ENCODE measurements around the gene SPRY2.

Gene SPRY2

DNA sequence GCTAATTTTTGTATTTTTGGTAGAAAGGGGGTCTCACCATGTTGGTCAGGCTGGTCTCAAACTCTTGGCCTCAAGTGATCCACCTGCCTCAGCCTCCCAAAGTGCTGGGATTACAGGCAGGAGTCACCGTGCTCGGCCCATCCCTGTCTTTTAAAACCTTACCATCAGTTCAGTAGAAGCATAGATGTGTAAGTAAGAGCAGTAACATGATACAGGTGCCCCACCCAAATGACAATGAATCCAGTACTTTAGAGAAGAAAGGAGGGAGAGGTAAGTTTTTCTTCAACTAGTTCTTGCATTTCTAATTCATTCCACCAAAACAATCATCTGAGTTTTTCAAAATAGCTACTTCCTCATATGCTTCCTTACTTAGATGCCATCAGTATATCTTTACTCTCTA, 21.9 kb downstream of the SPRY2 start:
- Histone ChIP-seq H3K4me2 (ENCODE audit: low read depth, low read length, poor library complexity, severe bottlenecking) (no peak overlapping the region), H3K9ac (ENCODE audit: low read depth, low read length, poor library complexity, severe bottlenecking) (no peak overlapping the region), H3K4me1 (ENCODE audit: insufficient read depth, low read length, poor library complexity, severe bottlenecking) (no peaks in the 10 kb centered on the region), H4K20me1 (ENCODE audit: insufficient read depth, low read length, poor library complexity, severe bottlenecking) (no peaks in the 10 kb centered on the region), H3K9me3 (ENCODE audit: insufficient read depth, low read depth, low read length) (no peaks in the 10 kb centered on the region), H3K27me3 (ENCODE audit: insufficient read depth, low read length, poor library complexity, severe bottlenecking) (no peaks in the 10 kb centered on the region), H2AFZ (ENCODE audit: low read length) (no peak overlapping the region), H3K9me2 (replicated peaks; ENCODE audit: low read depth, low read length) (no peaks in the 10 kb centered on the region), H3K36me3 (ENCODE audit: insufficient read depth, low read length) (no peaks in the 10 kb centered on the region), H3K4me3 (ENCODE audit: low read length, poor library complexity, severe bottlenecking) (no peak overlapping the region), H3F3A (ENCODE audit: low read depth) (no peaks in the 10 kb centered on the region), H3K79me2 (ENCODE audit: insufficient read depth, low read length) (no peaks in the 10 kb centered on the region)
- no peak for TF ChIP-seq EZH2phosphoT487 (IDR thresholded peaks at IDR 0.05; ENCODE audit: borderline replicate concordance)
- no peak for TF ChIP-seq CTCF (conservative IDR thresholded peaks at IDR 0.05; ENCODE audit: low read length)

- Histone ChIP-seq H3K36me3 (ENCODE audit: insufficient read depth, low read length) (no peaks in the 10 kb centered on the region), H3F3A (ENCODE audit: low read depth) (no peaks in the 10 kb centered on the region), H3K79me2 (ENCODE audit: insufficient read depth, low read length) (no peaks in the 10 kb centered on the region), H2AFZ (ENCODE audit: low read length) (no peak overlapping the region), H3K9ac (ENCODE audit: low read depth, low read length, poor library complexity, severe bottlenecking) (no peak overlapping the region), H4K20me1 (ENCODE audit: insufficient read depth, low read length, poor library complexity, severe bottlenecking) (no peaks in the 10 kb centered on the region), H3K4me3 (ENCODE audit: low read length, poor library complexity, severe bottlenecking) (no peak overlapping the region), H3K9me3 (ENCODE audit: insufficient read depth, low read depth, low read length) (no peaks in the 10 kb centered on the region), H3K27me3 (ENCODE audit: insufficient read depth, low read length, poor library complexity, severe bottlenecking) (no peaks in the 10 kb centered on the region), H3K4me1 (ENCODE audit: insufficient read depth, low read length, poor library complexity, severe bottlenecking) (no peaks in the 10 kb centered on the region), H3K9me2 (replicated peaks; ENCODE audit: low read depth, low read length) (no peaks in the 10 kb centered on the region), H3K4me2 (ENCODE audit: low read depth, low read length, poor library complexity, severe bottlenecking) (no peak overlapping the region)
- TF ChIP-seq EZH2phosphoT487 (IDR thresholded peaks at IDR 0.05; ENCODE audit: borderline replicate concordance) (no peak), CTCF (conservative IDR thresholded peaks at IDR 0.05; ENCODE audit: low read length) (no peak)
Measured at GRCh38 chr13:80314711-80315653, 25.9 kb downstream of the SPRY2 start.

DNA sequence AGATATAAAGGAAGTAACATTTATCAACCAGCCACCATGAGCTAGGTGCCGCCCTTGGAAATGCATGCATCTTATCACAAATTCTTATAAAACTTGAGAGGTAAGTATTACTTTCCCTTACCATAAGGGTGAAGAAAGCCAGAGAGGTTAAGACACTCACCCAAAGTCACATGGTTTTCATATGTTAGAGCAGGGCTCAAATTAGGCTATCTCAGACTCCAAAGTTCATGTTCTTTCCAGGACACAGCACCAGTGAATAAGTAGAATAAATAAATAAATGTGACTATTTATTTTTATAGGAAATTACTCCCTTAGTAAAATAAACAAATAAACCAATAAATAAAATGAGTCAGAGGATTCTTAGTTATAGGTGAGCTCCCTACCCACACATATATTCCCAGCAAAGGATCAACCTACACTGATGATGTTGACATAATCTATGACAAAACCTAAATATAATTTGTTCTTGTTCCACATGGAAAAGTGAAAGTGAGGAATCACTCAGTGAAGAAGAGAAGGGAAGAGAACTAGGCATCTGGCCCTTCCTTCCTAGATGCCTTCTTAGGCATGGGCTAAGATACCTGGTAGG, 27.2 kb downstream of the SPRY2 start:
- Histone ChIP-seq H3F3A (ENCODE audit: low read depth) (no peaks in the 10 kb centered on the region), H3K4me3 (ENCODE audit: low read length, poor library complexity, severe bottlenecking) (no peak overlapping the region), H3K4me2 (ENCODE audit: low read depth, low read length, poor library complexity, severe bottlenecking) (no peak overlapping the region), H3K9ac (ENCODE audit: low read depth, low read length, poor library complexity, severe bottlenecking) (no peak overlapping the region), H3K36me3 (ENCODE audit: insufficient read depth, low read length) (no peaks in the 10 kb centered on the region), H3K79me2 (ENCODE audit: insufficient read depth, low read length) (no peaks in the 10 kb centered on the region), H4K20me1 (ENCODE audit: insufficient read depth, low read length, poor library complexity, severe bottlenecking) (no peaks in the 10 kb centered on the region), H3K9me3 (ENCODE audit: insufficient read depth, low read depth, low read length) (no peaks in the 10 kb centered on the region), H3K4me1 (ENCODE audit: insufficient read depth, low read length, poor library complexity, severe bottlenecking) (no peaks in the 10 kb centered on the region), H3K9me2 (replicated peaks; ENCODE audit: low read depth, low read length) (no peaks in the 10 kb centered on the region), H3K27me3 (ENCODE audit: insufficient read depth, low read length, poor library complexity, severe bottlenecking) (no peaks in the 10 kb centered on the region), H2AFZ (ENCODE audit: low read length) (no peak overlapping the region)
- TF ChIP-seq CTCF (conservative IDR thresholded peaks at IDR 0.05; ENCODE audit: low read length): no peak
- TF ChIP-seq EZH2phosphoT487 (IDR thresholded peaks at IDR 0.05; ENCODE audit: borderline replicate concordance): no peak

Data from Loucy (cell line).